HCT116 (cell line): ENCODE measurements around the gene SLC35B2. TPM values are rescaled to one million over a fixed set of nuclear protein-coding genes. Genes with fewer than 3 reads are reported as not detected.

Experiments used
- ATAC-seq: fragments of 200-7000 bp; cut with Tn5 transposase; 2 replicates; pipeline ENCODE4 v1.9.1; 2020; ENCODE audit warnings: mild to moderate bottlenecking, moderate library complexity
- BruUV-seq: library from RNA; stranded (reverse); fragments of 400-500 nt; replicated peaks from 2 replicates; lab custom pipeline; 2021; lab: Mats Ljungman, UMichigan
- CTCF ChIA-PET: fragments of 300-600 bp; sonication (Branson Sonifier 250); formaldehyde crosslinking; loops from one replicate; lab custom pipeline; 2021; ENCODE audit warnings: antibody characterized with exemption; lab: Charles Lee
- POLR2A ChIA-PET: fragments of 300-600, 350-600 bp; sonication (Branson Sonifier 250); formaldehyde crosslinking; loops from one replicate; lab custom pipeline; 2021; ENCODE audit warnings: antibody characterized with exemption; lab: Charles Lee
- RAD21 ChIA-PET, 2 experiments: fragments of 300-600 bp; sonication (Branson Sonifier 250); formaldehyde crosslinking; loops; one replicate each; lab custom pipeline; 2023; ENCODE audit warnings: low total read pairs in 2 of 2; ENCODE audit not compliant: uncharacterized antibody in 2 of 2, unreplicated experiment in 2 of 2, low non-redundant PET in 1 of 2; lab: Charles Lee
- DNase-seq: peaks from one replicate; pipeline ENCODE4 v3.0.0-alpha.2; 2010; ENCODE audit warnings: low read depth, low spot score
- H2AFZ ChIP-seq: fragments of 200-600 bp; shearing (Covaris generic), sonication (generic); 2 replicates; pipeline ENCODE4 v1.6.1; 2017; ENCODE audit warnings: low read depth, mixed run types, mixed read lengths, antibody characterized with exemption, low read length; ENCODE audit not compliant: poor library complexity, severe bottlenecking
- H3K27ac ChIP-seq: 2 replicates; pipeline ENCODE4 v1.5.1; 2012; ENCODE audit warnings: low read depth, low read length
- H3K27me3 ChIP-seq: fragments of 200-600 bp; sonication (generic); 2 replicates; pipeline ENCODE4 v1.6.1; 2016; ENCODE audit warnings: mixed run types, low read length, mixed read lengths; ENCODE audit not compliant: insufficient read depth
- H3K36me3 ChIP-seq, 2 experiments: fragments of 200-500 bp in 1 of 2; fragments of 200-600 bp in 1 of 2; sonication (Bioruptor generic) in 1 of 2; sonication (generic) in 1 of 2; 2 replicates each; pipeline versions ENCODE4 v1.5.1 to v1.6.1; 2014 to 2016; ENCODE audit warnings: low read length in 2 of 2, inconsistent platforms in 1 of 2, mixed read lengths in 1 of 2, mixed run types in 1 of 2; ENCODE audit not compliant: insufficient read depth in 2 of 2, control insufficient read depth in 1 of 2
- H3K4me1 ChIP-seq, 2 experiments: fragments of 200-600 bp in 1 of 2; sonication (generic) in 1 of 2; 2 replicates each; pipeline versions ENCODE4 v1.5.1 to v1.6.1; 2012 to 2017; ENCODE audit warnings: low read length in 2 of 2, inconsistent platforms in 1 of 2, mild to moderate bottlenecking in 1 of 2, mixed read lengths in 1 of 2, mixed run types in 1 of 2, moderate library complexity in 1 of 2; ENCODE audit not compliant: insufficient read depth in 2 of 2, control insufficient read depth in 1 of 2
- H3K4me2 ChIP-seq: fragments of 200-600 bp; sonication (generic); 2 replicates; pipeline ENCODE4 v1.6.1; 2017; ENCODE audit warnings: mixed run types, low read length, mixed read lengths
- H3K4me3 ChIP-seq, 2 experiments: fragments of 200-600 bp in 1 of 2; sonication (generic) in 1 of 2; replicated peaks in 1 of 2; 2 replicates each; pipeline ENCODE4 v1.5.1; 2011 to 2016; ENCODE audit warnings: low read length in 2 of 2, control low read depth in 1 of 2, low read depth in 1 of 2, mild to moderate bottlenecking in 1 of 2, mixed read lengths in 1 of 2, mixed run types in 1 of 2
- H3K79me2 ChIP-seq: fragments of 200-600 bp; sonication (generic); 2 replicates; pipeline ENCODE4 v1.6.1; 2017; ENCODE audit warnings: mild to moderate bottlenecking, mixed run types, low read length, moderate library complexity, mixed read lengths; ENCODE audit not compliant: insufficient read depth
- H3K9ac ChIP-seq: fragments of 200-600 bp; sonication (generic); 2 replicates; pipeline ENCODE4 v1.6.1; 2016; ENCODE audit warnings: low read length, mixed read lengths
- H3K9me2 ChIP-seq: fragments of 200-600 bp; sonication (generic), shearing (Covaris generic); 2 replicates; pipeline ENCODE4 v1.6.1; 2017; ENCODE audit warnings: mixed run types, mild to moderate bottlenecking, moderate library complexity; ENCODE audit not compliant: insufficient read depth
- H3K9me3 ChIP-seq, 2 experiments: fragments of 200-500 bp in 1 of 2; fragments of 200-600 bp in 1 of 2; sonication (Bioruptor generic) in 1 of 2; sonication (generic) in 1 of 2; 2 replicates each; pipeline ENCODE4 v1.6.1; 2014 to 2017; ENCODE audit warnings: low read length in 2 of 2, mixed read lengths in 2 of 2, inconsistent platforms in 1 of 2, low read depth in 1 of 2, mild to moderate bottlenecking in 1 of 2, mixed run types in 1 of 2, moderate library complexity in 1 of 2; ENCODE audit not compliant: control insufficient read depth in 1 of 2, insufficient read depth in 1 of 2
- H4K20me1 ChIP-seq: fragments of 200-600 bp; sonication (generic), shearing (Covaris generic); 2 replicates; pipeline ENCODE4 v1.6.1; 2017; ENCODE audit warnings: mixed run types, mild to moderate bottlenecking, moderate library complexity; ENCODE audit not compliant: insufficient read depth
- CBX3 ChIP-seq: IDR thresholded peaks from 2 replicates; pipeline ENCODE4 v1.6.1; 2012; ENCODE audit warnings: low read depth
- ELF1 ChIP-seq: IDR thresholded peaks from 2 replicates; pipeline ENCODE4 v1.6.1; 2012; ENCODE audit warnings: low read depth, borderline replicate concordance
- JUND ChIP-seq: IDR thresholded peaks from 2 replicates; pipeline ENCODE4 v1.6.1; 2012
- POLR2A ChIP-seq: IDR thresholded peaks from 2 replicates; pipeline ENCODE4 v1.7.0; 2011; ENCODE audit warnings: borderline replicate concordance; ENCODE audit not compliant: insufficient read depth, insufficient read length; ENCODE audit errors: extremely low read depth
- SP1 ChIP-seq: IDR thresholded peaks from 2 replicates; pipeline ENCODE4 v1.6.1; 2012; ENCODE audit warnings: low read depth
- SRF ChIP-seq: IDR thresholded peaks from 2 replicates; pipeline ENCODE4 v1.6.1; 2012; ENCODE audit warnings: low read depth
- TCF7L2 ChIP-seq: IDR thresholded peaks from 2 replicates; pipeline ENCODE4 v1.7.0; 2011; ENCODE audit warnings: borderline replicate concordance, inconsistent platforms; ENCODE audit not compliant: insufficient read depth, insufficient read length; ENCODE audit errors: extremely low read depth
- ZBTB33 ChIP-seq: IDR thresholded peaks from 2 replicates; pipeline ENCODE4 v1.6.1; 2011; ENCODE audit warnings: mild to moderate bottlenecking, low read length, moderate library complexity; ENCODE audit not compliant: insufficient replicate concordance; ENCODE audit errors: extremely low read depth
- ZFX ChIP-seq: fragments of 450-650 bp; IDR thresholded peaks from 2 replicates; pipeline ENCODE4 v1.6.1; 2017
- intact Hi-C: fragments of 100-400 bp; cut with micrococcal nuclease; formaldehyde crosslinking; loops from 2 replicates; pipeline ENCODE4 v1.10.0; 2022
- total RNA-seq: library from RNA; stranded (reverse); gene quantifications from one replicate; pipeline ENCODE4 v1.2.1, GENCODE V29; 2021; ENCODE audit not compliant: unreplicated experiment
- TF ChIP-seq, protein P1 (sequence below), 3 experiments: fragments of 200-600 bp in 1 of 3; sonication (generic) in 1 of 3; IDR thresholded peaks in 2 of 3; conservative IDR thresholded peaks in 1 of 3; 2 replicates each; pipeline ENCODE4 v1.5.1; 2012 to 2017; ENCODE audit warnings: low read depth in 2 of 3, low read length in 2 of 3, antibody characterized with exemption in 1 of 3, borderline replicate concordance in 1 of 3, control low read depth in 1 of 3, mild to moderate bottlenecking in 1 of 3, mixed read lengths in 1 of 3, mixed run types in 1 of 3, moderate library complexity in 1 of 3; ENCODE audit not compliant: insufficient read depth in 1 of 3
- TF ChIP-seq, protein P2 (sequence below): IDR thresholded peaks from 2 replicates; pipeline ENCODE4 v1.6.1; 2012

SLC35B2 gene
- total RNA-seq, 1 experiment from 2014 or later = 50.5 TPM

- peaks cover 4 to 9% of the 10 kb centered on the region in 2 experiments; a peak in 3 of 4 replicates for H3K4me1 ChIP-seq
- RAD21 ChIA-PET = no interaction called here
- no peak for ATAC-seq
- no peaks in the 10 kb centered on the region for H3K79me2 ChIP-seq
- H3K36me3 ChIP-seq = no peaks in the 10 kb centered on the region
- H3K4me3 ChIP-seq = no peak overlapping the region
- no peaks in the 10 kb centered on the region for H4K20me1 ChIP-seq
- H3K27ac ChIP-seq = no peak overlapping the region
- H3K27me3 ChIP-seq = peaks cover 14% of the 10 kb centered on the region
- no peak for DNase-seq
- intact Hi-C loops = no loop called here
- POLR2A ChIA-PET = interaction anchor here (0.7 to 1.0 kb wide), 3 partner anchors 16 to 133 kb away, joined by 3 read pairs; no protein-coding TSS in a partner anchor
- no peaks in the 10 kb centered on the region for H3K9me3 ChIP-seq
- no peaks in the 10 kb centered on the region for H3K9me2 ChIP-seq
- BruUV-seq = no TSS peak
- TF ChIP-seq SRF = no peak
- TF ChIP-seq, protein P1, sequence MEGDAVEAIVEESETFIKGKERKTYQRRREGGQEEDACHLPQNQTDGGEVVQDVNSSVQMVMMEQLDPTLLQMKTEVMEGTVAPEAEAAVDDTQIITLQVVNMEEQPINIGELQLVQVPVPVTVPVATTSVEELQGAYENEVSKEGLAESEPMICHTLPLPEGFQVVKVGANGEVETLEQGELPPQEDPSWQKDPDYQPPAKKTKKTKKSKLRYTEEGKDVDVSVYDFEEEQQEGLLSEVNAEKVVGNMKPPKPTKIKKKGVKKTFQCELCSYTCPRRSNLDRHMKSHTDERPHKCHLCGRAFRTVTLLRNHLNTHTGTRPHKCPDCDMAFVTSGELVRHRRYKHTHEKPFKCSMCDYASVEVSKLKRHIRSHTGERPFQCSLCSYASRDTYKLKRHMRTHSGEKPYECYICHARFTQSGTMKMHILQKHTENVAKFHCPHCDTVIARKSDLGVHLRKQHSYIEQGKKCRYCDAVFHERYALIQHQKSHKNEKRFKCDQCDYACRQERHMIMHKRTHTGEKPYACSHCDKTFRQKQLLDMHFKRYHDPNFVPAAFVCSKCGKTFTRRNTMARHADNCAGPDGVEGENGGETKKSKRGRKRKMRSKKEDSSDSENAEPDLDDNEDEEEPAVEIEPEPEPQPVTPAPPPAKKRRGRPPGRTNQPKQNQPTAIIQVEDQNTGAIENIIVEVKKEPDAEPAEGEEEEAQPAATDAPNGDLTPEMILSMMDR (IDR thresholded peaks at IDR 0.05 in 2 of 3, conservative IDR thresholded peaks at IDR 0.05 in 1 of 3; ENCODE audit: borderline replicate concordance in 1 of 3, insufficient read depth in 1 of 3, low read depth in 2 of 3, low read length in 2 of 3) = no peak
- TF ChIP-seq SP1 = no peak
- no peak for TF ChIP-seq POLR2A
- TF ChIP-seq, protein P2, sequence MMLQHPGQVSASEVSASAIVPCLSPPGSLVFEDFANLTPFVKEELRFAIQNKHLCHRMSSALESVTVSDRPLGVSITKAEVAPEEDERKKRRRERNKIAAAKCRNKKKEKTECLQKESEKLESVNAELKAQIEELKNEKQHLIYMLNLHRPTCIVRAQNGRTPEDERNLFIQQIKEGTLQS = no peak
- no peak for TF ChIP-seq CBX3
- no peak for TF ChIP-seq ELF1
- no peak for TF ChIP-seq TCF7L2
- no peak for TF ChIP-seq ZFX
- no peak for TF ChIP-seq ZBTB33
- TF ChIP-seq JUND = no peak
- H3K9ac ChIP-seq = no peak overlapping the region
- CTCF ChIA-PET = interaction anchor here (1.0 kb wide), 1 partner anchor 20 kb away, joined by 3 read pairs; the partner anchor contains the start of gene AARS2
- H2AFZ ChIP-seq = no peak overlapping the region
- no peak overlapping the region for H3K4me2 ChIP-seq
These were observed 35.5 kb upstream of the SLC35B2 start for GRCh38 chr6:44292661-44293365.
